CD4-positive, alpha-beta T cell treated with Interleukin-4 for 1 hour (primary cell): ENCODE data around the gene LCNL1.
A peak's percentile ranks its signal among the peaks of the same experiment; 100 is the strongest.

Experiments used
- DNase-seq, 2 donors: peaks; one replicate each; pipeline ENCODE4 v3.0.0-alpha.2; 2020 to 2022

The LCNL1 gene

GRCh38 chr9:136982232-136983051, at the start of gene LCNL1:
LCNL1 (plus strand) TSS chr9:136982993; CDS start chr9:136983587, 594 bp downstream.
- DNase-seq = no peak

- DNase-seq = no peak
Measured at GRCh38 chr9:136934277-136934676, 48.5 kb upstream of the LCNL1 start.

- DNase-seq = no peak
Measured at GRCh38 chr9:136935651-136936050, 47.1 kb upstream of the LCNL1 start.

GRCh38 chr9:136936645-136937170, 46.1 kb upstream of the LCNL1 start:
- DNase-seq = no peak

DNA sequence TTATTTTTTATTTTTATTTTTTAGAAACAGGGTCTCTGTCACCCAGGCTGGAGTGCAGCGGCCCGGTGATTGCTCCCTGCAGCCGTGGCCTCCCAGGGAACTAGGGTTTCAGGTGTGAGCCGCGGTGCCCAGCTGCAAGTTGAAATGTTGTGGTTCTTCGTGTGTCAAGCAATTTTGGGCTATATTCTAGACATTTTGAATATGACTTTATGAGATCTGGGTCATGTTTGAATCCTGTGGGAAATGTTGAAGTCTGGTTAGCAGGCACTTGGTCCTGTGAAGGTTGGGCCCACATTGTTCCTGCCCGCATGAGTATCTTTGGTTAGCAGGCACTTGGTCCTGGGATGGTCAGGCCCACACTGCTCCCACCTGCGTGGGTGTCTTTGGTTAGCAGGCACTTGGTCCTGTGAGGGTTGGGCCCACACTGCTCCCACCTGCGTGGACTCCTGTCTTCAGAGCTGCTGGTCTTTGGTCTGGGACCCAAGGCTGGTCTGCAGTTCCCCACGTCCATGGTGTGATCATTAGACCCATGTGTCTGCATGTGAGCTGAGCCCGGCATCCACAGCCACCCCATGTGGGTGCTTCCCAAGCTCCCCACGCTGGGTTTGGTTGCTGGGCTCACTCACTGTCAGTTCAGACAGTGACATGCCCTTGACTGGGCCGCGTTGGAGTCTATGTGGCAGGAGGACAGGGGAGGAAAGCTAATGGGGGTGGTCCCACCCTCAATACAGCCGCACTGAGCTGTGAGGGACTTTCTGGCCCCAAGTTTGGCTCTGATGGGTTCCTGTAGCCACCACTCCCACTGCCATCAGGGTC, 45.4 kb upstream of the LCNL1 start:
- no peak for DNase-seq

GRCh38 chr9:136939431-136939995, 43.3 kb upstream of the LCNL1 start:
- DNase-seq = no peak

- DNase-seq = no peak
Measured at GRCh38 chr9:136939996-136940525, 42.7 kb upstream of the LCNL1 start.

GRCh38 chr9:136940526-136941230, 42.1 kb upstream of the LCNL1 start:
- DNase-seq = no peak

GRCh38 chr9:136941231-136942111, 41.3 kb upstream of the LCNL1 start:
- no peak for DNase-seq

DNA sequence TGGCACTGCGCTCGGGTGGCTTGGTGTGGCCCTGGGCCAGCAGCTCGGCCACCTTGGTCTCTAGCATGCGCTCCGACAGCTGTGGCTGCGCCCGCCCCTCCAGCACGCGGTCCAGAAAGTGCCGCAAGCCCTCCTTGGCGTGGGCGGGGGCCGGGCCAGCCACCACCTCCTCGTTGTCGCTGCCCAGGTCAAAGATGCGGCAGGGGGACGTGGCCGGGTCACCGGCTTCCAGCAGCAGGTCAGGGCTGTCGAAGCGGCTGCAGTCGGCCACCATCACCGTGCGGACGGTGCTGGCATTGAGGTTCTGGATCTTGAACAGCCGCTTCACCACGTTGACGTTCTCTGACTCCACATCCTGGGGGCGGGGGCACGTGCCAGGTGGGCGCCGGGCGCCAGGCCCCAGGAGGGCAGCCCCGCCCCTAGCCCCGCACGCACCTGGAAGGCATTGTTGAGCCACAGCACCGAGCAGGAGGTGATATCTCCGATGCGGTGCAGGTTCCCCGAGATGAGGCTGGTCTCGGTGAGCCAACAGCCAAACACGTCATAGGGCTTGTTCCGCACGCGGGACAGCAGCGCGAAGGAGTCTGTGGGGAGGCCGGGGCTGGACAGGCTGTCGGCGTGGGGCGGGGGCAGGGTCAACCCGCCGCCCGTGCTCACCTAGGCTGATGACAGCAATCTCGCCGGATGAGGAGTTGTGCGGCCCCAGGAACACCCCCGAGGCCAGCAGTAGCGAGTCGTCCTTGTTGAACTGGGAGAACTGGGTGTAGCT, 40.5 kb upstream of the LCNL1 start:
- DNase-seq = no peak

DNA sequence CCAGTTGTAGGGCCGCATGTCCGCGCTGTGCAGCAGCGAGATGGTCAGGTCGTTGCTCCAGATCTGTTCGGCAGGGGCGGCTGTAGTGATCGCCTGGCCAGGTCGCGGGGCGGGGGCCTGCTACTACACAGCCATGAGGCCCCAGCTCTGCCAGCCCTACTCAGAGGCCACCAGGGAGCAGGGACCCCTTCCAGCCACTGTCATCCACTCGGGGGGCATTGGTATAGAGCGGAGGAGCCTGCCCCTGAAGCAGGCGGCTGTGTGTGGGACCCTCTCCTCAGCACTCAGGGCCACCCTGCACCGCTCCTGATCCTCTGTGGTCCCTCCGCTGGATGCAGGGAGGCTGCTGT, 39.9 kb upstream of the LCNL1 start:
- DNase-seq = no peak

DNA sequence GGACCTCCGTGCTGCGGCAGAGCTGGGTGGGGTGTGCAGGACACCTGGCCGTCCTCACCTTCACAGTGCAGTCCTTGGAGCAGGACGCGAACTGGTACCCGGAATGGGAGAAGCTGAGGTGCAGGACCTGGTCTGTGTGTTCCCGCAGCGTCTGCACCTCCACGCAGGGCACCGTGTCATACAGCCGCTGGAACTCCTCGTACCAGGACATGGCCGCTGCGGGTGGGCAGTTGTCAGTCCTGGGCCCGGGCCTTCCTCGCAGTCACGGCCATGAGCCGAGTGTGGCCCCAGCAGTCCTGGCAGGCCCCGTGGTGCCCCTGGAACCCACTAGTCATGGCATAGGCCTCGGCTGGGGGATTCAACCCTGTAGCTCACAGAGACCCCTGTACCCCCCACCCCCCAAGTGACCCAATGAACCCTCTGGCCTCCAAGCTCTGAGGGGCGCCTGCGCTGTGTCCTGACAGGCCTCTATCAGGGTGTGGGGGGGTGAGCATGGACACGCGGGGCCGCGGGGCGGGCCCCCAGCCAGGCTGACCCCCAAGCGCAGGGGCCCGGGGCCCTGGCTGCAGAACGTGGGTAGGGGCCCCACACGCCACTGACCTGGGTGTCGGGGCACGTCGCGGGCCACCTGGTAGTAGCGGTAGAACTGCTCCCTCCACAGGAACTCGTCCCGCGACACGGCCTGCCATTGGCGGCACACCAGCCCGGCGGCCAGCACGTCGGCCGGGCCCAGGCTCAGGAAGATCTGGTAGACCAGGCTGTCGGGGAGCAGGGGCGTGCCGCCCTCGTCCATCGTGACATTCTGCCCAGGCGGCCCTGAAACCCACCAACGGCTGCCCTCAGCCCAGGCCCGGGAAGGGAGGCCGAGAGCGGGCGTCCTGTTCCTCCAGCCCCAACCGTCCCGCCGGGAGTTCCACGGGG, 39.2 kb upstream of the LCNL1 start:
- DNase-seq = peak in 1 of 2 donors; percentile 34

DNA sequence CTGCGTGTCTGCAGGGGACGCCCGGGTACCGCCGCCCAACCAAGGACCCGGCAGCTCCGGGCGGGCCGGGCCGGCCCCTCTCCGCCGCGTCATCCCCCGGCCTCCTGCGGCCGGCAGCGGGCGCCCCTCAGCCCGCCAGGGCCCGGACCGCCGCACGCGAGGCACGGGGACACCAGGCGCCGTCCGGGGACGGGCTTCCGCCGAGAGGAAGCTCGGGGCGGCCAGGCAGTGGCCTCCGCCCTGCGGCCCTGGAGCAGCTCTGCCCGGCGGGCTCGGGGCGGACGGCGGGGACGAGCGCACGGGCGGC, 38.6 kb upstream of the LCNL1 start:
- DNase-seq = no peak

DNA sequence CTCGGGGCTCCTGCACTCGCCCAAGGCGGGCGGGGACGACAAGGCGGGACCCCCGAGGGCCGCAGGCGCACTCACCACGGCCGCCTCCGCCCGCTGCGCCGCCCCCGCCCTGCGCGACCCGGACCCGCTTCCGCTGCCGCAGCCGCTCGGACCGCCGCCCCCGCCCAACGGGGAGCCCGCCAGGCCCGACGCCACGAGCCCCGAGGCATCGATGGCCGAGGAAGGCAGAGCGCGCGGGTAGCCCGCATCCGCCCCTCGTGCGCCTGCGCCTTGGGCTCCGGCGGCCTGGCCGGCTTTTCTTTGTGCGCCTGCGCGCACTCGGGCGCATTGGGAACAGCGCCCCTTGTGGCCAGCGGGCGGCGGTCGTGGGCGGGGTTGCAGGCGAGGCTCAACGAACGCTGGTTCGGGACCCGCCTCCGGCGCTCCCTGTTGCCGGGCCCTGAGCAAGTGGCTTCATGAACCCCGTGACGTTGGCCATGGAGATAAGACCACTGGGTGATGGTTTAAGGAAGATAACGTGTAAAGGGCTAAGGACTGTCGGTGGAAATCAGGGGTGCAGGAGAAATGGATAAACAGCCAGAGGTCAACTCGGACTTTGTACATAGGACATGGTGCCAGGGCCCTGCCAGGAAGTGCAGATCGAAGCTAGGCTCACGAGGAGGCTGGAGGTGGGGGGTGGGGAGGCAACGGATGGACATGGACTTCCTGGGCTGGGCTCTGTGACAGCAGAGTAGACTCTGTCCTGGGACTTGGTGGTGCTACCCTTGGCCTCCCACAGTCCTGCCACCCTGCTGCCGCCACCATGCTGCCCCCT, 38.1 kb upstream of the LCNL1 start, which contains the start of the genes C8G and FBXW5:
Gene C8G (plus strand): TSS at position 725 of the 814 bp plus-strand sequence. CDS start 78 bp downstream, at position 803.
Gene FBXW5 (minus strand): TSS at position 220 of the 814 bp plus-strand sequence. CDS start 655 bp downstream, outside the sequence.
- DNase-seq = peak; percentile 94 to 95

DNA sequence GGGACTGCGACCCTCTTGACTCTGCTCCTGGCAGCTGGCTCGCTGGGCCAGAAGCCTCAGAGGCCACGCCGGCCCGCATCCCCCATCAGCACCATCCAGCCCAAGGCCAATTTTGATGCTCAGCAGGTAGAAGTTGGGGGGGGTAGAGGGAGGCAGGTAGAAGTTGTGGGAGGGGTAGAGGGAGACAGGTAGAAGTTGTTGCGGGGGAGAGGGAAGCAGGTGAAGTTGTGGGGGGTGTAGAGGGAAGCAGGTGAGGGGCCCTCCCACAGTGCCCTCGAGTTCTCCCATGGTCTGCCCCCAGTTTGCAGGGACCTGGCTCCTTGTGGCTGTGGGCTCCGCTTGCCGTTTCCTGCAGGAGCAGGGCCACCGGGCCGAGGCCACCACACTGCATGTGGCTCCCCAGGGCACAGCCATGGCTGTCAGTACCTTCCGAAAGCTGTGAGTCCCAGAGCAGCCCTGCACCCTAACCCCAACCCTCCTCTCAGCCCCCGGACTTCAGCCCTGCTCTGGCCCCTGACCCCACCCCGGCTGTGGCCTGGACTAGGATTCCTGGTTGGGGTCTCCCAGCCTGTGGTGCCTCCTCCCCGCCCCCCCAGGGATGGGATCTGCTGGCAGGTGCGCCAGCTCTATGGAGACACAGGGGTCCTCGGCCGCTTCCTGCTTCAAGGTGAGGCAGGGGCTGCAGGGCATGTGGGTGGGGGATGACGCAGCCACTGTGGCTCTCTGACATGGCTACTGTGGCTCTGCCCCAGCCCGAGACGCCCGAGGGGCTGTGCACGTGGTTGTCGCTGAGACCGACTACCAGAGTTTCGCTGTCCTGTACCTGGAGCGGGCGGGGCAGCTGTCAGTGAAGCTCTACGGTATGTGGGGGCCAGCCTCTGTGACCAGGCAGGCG, 37.2 kb upstream of the LCNL1 start:
- DNase-seq = no peak

- DNase-seq = no peak
Measured at GRCh38 chr9:136946228-136947027, 36.4 kb upstream of the LCNL1 start.
